GM21381 (cell line): Measurements from ENCODE around the gene NDUFV2.
"Not testable (repeated sequence)": the region's sequence is repeated elsewhere in the genome, so short reads cannot be mapped to it uniquely, and the experiment has no call there.

Source experiments
- ATAC-seq: cut with Tn5 transposase; IDR thresholded peaks from one replicate; pipeline ENCODE4 v1.9.1; 2021; ENCODE audit warnings: mild to moderate bottlenecking, moderate library complexity; ENCODE audit not compliant: unreplicated experiment

The NDUFV2 gene

DNA sequence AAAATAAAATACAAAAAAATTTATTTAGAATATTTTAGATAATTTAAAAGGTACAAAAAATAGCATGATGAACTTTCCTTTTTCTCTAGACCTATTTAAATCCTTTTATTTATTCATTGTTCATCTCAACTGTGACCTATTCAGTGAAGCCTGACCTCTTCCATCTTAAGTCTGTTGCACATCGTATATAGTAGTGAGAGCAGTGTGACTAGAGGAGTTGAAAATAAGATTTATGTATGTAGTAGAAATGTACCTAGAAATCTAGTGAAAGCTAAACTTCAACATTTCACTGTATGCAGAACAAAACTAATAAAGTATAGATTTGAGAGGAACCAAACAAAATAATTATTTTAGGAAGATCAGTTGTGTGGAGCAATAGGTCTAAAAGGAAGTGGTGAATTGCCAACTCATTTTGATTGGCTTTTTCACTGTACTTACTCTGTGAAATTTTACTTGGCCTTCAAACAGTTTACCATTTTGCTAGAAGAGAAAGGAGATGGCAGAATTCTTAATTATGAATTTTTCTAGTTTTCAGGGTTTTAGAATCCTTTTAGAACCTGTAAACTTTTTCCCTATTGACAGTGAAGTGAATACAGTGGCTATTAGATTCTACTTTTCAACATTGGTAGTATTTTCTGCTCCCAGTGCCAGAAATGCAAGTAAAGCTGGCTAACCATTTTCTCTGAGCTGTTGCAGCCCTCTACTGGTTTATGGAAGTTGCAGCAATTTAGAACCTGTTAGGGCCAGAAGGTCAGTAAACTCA lies 45.1 kb downstream of the NDUFV2 start:
- ATAC-seq = no peak

DNA sequence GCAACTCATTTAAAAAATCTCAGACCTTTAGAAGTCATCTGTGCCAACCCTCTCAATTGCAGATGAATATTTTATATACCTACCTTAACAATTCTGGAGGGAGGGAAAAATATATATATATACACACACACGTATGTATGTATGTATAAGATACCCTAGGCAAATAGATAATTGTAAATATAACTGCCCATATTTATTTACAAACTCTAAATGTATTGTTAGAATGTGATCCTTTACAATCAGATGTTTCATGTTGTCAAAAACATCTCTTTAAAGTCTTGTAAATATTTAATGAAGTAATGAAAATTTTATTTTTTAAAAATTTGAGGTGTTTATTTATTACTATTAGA lies 45.7 kb downstream of the NDUFV2 start:
- no peak for ATAC-seq

DNA sequence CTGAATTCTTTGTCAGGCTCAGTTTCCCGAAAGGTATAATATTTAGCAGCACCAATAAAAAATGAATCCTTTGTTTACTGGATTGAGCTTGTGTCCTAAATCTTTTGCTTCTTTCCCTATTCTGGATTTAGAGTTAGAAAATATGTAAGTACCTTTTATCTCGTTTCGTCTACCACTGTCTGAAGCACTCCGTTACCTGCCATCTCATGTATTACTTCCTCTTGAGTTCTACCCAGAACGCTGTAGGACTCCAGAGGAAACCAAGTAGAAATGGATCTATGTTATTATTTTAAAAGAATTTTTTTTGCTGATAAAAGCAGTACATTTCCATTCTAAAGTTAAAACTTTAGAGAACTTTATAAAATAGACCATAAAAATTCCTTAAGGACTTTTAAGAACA lies 47.6 kb downstream of the NDUFV2 start:
- no peak for ATAC-seq

DNA sequence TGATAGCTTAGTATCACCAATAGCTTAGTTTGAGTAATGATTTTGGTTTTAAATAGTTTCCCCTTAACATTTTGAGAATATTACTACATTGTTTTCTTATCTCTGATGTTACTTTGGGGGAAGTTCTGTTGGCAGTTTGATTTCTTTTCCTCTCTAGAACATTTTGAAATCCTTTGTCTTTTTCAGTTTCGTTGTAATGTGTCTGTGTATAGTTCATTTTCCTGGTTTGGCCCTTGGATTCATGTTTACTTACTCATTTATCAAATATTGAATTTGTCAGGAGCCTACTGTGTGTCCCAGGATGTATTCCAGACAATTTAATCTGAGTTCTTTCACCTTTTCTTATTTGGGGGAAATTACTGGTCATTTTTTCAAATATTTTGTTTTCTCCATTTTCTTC lies 50.8 kb downstream of the NDUFV2 start:
- no peak for ATAC-seq

DNA sequence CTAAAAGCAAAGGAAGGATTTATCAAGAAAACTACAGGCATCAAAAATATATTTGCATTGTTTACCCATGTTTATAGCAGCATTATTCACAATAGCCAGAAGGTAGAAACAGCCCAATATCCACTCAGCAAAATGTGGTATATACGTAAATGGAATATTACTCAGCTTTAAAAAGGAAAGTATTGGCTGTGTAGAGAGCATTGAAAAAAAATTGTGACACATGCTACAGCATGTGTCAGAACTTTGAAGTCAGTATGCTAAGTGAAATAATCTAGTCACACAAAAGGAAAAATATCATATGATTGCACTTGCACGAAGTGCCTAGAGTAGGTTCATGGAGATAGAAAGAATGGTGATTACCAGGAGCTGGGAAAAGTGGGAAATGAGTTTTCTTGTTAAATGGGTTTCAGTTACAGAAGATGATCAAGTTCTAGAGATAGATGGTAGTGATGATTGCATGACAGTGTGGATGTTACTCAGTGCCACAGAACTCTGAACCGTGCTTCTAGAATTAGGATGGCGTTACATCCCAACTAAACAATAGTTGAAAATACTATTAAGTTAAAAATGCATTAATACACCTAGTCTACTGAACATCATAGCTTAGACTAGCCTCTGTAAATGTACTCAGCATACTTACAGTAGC lies 54.2 kb downstream of the NDUFV2 start:
- no peak for ATAC-seq

DNA sequence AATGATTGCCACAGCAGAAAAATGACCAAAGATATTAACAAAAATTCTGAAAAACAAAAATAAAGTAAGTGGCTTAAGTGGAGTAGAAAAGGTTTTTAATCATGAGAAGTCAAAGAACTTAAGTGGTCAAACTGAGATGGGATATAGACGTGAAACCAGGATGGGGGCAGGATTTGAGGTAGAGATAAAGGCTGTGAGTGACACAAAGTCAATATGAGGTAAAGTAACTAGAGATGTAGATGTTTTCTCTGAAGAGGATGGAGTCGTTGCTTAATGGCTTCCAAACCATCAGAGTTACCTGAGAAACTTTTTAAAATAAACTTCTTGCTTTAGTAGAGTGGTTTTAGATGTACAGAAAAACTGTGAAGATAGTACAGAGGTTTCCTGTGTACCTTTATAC lies 55.3 kb downstream of the NDUFV2 start:
- ATAC-seq = no peak

DNA sequence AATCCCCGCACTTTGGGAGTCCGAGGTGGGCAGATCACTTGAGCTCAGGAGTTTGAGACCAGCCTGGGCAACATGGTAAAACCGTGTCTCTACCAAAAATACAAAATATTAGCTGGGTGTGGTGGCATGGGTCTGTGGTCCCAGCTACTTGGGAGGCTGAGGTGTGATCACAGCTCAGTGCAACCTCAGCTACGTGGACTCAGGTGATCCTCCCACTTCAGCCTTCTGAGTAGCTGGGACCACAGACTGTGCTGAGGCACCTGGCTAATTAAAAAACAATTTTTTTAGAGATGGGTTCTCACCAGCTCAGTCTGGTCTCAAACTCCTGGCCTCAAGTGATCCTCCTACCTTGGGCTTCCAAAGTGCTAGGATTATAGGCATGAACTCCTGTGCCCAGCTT lies 57.5 kb downstream of the NDUFV2 start:
- no peak for ATAC-seq

DNA sequence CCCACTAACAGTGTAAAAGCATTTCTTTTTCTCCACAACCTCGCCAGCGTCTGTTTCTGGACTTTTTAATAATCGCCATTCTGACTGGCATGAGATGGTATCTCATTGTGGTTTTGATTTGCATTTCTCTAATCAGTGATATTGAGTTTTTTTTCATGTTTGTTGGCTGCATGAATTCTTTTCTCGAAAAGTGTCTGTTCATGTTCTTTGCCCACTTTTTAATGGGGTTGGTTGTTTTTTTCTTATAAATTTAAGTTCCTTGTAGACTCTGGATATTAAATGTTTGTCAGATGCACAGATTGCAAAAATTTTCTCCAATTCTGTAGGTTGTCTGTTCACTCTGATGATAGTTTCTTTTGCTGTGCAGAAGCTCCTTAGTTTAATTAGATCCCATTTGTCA lies 60.2 kb downstream of the NDUFV2 start:
- not testable (repeated sequence) for ATAC-seq

DNA sequence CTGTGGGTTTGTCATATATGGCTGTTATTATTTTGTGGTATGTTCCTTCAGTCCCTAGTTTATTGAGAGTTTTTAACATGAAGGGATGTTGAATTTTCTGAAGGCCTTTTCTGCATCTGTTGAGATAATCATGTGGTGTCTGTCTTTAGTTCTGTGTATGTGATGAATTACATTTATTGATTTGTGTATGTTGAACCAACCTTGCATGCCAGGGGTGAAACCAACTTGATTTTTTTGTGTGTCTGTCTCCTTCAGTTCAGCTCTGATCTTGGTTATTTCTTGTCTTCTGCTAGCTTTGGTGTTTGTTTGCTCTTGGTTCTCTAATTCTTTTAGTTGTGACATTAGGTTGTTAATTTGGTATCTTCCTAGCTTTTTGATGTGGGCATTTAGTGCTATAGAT lies 61.6 kb downstream of the NDUFV2 start:
- ATAC-seq = not testable (repeated sequence)

DNA sequence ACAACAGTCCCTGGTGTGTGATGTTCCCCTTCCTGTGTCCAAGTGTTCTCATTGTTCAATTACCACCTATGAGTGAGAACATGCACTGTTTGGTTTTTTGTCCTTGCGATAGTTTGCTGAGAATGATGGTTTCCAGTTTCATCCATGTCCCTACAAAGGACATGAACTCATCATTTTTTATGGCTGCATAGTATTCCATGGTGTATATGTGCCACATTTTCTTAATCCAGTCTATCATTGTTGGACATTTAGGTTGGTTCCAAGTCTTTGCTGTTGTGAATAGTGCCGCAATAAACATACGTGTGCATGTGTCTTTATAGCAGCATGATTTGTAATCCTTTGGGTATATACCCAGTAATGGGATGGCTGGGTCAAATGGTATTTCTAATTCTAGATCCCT lies 63.4 kb downstream of the NDUFV2 start:
- not testable (repeated sequence) for ATAC-seq

DNA sequence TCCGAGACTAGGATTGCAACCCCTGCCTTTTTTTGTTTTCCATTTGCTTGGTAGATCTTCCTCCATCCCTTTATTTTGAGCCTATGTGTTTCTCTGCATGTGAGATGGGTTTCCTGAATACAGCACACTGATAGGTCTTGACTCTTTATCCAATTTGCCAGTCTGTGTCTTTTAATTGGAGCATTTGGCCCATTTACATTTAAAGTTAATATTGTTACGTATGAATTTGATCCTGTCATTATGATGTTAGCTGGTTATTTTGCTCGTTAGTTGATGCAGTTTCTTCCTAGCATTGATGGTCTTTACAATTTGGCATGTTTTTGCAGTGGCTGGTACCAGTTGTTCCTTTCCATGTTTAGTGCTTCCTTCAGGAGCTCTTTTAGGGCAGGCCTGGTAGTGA lies 67.0 kb downstream of the NDUFV2 start:
- ATAC-seq = not testable (repeated sequence)

DNA sequence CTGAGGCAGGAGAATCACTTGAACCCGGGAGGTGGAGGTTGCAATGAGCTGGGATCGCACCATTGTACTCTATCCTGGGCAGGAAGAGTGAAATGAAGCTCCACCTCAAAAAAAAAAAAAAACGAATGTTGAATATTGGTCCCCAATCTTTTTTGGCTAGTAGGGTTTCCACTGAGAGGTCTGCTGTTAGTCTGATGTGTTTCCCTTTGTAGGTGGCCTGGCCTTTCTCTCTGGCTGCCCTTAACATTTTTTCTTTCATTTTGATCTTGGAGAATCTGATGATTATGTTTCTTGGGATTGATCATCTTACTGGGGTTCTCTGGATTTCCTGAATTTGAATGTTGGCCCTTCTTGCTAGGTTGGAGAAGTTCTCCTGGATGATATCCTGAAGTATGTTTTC lies 69.4 kb downstream of the NDUFV2 start:
- not testable (repeated sequence) for ATAC-seq

DNA sequence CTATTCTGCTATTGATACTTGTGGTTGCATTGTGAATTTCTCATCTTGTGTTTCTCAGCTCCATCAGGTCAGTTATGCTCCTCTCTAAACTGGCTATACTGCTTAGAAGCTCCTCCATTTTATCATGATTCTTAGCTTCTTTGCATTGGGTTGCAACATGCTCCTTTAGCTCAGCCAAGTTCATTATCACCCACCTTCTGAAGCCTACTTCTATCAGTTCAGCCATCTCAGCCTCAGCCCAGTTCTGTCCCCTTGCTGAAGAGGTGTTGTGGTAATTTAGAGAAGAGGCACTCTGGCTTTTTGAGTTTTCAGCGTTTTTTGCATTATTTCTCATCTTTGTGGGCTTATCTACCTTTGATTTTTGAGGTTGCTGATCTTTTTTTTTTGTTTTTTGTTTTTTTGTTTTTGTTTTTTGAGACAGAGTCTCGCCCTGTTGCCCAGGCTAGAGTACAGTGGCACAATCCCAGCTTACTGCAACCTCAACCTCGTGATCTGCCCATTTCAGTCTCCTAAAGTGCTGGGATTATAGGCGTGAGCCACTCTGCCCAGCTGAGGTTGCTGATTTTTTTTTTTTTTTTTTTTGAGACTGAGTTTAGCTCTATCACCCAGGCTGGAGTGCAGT lies 70.1 kb downstream of the NDUFV2 start:
- ATAC-seq = no peak

DNA sequence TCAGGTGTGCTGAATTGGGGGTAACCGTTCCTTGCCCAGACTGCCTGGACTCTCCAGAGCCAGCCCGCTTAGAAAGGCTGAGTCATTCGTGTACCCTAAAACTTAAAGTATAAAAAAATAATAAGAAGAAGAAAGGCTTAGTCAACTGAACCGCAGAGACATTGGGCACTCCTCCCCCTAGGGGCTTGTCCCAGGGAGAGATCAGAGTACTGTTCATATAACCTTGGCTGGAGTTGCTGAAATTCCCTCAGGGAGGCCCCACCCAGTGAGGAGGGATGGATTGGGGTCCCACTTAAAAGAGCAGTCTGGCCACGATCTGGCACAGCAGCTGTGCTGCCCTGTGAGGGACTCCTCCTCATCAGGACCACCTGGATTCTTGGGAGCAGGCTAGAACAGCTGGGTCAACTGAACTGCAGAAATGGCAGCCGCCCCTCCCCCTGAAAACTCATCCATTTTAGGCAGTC lies 71.3 kb downstream of the NDUFV2 start:
- no peak for ATAC-seq

DNA sequence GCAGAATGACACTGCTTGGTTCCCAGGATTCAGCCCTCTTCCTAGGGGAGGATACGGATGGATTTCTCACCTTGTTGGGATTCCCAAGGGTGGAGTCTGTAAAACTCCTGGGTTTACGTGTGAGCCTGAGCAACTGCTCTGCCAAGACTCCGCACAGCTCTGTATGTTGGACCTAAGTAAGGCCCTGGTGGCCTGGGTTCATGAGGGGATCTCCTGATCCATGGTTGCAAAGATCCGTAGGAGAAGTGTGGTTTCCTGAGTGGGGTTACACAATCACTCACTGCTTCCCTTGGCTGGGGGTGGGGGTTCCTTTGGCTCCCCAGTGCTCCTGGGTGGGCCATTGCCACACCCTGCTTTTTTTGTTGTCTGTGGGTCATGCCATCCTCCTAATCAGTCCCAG lies 71.8 kb downstream of the NDUFV2 start:
- ATAC-seq = no peak

DNA sequence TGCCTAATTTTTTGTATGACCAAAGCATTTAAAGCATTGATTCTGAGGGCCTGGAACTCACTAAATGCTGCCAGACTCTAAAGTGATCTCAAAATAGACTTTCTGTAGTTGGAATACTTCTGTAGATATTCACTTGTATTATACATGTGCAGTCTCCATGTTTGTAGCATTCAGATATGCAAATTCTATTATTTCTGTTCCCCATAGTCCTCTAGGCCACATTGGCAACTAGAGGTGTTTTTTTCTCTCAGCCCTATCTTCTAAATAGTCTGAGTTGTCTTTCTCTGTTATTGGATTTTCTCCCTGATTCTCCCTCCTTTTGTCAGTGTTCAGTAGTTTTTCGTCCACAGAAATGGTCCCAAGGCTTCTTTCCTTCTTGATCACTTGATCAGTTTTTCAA lies 72.6 kb downstream of the NDUFV2 start:
- ATAC-seq = no peak

DNA sequence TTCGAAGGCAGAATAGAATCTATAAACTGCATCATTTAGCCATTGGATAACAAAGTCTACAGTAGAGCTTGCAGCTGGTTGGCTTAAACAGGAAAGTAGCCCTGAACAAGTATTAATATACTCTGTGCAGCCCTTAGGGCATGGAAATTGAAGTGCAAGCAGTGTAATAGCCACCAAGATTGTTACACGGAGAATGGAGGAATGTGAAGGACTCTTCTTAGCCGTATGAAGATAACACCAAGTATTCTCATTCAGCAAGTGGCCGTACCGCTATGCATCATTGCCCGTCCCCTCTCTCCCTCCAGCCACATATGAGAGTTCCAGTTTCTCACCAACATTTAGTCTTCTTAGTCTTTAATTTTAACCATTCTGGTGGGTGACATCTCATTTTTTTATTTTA lies 74.5 kb downstream of the NDUFV2 start:
- ATAC-seq = no peak

DNA sequence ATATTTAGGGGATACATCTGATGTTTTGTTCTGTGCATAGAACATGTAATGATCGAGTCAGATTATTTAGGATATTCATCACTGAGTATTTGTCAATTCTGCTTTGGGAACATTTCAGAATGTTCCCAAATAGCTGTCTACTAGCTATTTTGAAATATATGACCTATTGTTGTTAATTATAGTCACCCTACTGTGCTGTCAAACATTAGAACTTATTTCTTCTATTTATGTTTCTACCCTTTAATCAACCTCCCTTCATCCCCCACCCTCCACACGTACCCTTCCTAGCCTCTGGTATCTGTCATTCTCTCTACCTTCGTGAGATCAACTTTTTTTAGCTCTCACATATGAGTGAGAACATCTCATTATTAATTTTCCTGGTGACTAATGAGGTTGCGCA lies 75.0 kb downstream of the NDUFV2 start:
- ATAC-seq = no peak

DNA sequence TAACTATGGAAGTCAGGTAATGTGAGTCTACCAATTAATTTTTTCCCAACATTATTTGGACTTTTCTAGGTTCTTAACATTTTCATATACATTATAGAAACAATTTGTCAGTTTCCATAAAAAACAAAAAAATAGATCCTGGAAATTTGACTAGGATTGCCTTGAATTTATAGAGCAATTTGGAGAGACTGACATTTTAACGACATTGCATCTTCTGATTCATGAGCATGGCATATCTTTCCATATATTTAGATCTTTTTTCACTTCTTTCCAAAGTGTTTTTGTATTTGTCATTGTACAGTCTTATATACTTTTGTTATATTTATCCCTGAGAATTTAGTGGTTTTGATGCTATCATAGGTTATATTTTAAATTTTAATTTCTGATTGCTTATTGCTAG lies 76.1 kb downstream of the NDUFV2 start:
- no peak for ATAC-seq

DNA sequence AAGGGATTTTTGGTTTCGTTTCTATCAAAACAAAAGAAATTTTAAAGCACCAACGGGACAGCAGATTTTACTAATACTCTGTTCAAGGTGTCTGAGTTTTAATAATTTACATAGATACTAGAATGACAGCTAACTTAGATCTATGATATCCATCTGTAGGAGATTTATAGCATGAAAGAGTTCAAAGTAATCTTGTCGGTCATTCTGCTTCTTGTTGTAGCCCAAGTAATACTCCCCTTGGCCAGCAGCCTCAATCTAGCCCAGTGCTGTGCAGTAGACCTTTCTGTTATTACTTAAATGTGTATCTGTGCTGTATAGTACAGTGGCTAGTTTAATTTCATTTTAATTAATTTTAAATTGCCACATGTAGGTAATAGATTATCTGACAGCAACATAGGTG lies 78.8 kb downstream of the NDUFV2 start:
- ATAC-seq = no peak

DNA sequence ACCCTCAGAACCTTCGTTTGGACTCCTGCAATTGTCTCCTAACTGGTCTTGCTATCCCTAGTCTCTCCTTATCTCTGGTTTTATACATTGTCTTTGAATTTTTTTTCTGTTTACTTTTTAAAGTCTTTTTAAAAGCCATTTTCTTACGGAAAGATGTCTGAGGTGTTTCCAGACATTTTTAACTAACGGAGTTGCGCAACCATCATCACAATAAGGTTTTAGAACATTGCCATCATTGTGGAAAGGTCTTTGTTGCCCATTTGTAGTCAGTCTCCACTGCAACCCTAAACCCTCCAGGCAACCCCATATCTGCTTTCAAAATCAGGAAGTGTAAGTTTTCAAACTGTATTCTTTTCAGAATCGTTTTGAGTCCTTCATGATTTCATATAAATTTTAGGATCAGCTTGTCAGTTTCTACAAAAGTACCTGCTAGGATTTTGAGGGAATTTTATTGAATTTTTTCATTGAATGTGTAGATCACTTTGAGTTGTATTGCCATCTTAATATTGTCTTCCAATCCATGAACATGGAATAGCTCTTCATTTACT lies 80.4 kb downstream of the NDUFV2 start:
- ATAC-seq = no peak
